Testis (tissue), 2 donors: ENCODE data around the gene PAMR1.
A peak's percentile ranks its signal among the peaks of the same experiment; 100 is the strongest.

ENCODE experiments used
- CTCF ChIP-seq, 3 experiments: fragments of 450-650 bp in 2 of 3; fragments of 200-600 bp in 1 of 3; sonication (generic) in 1 of 3; IDR thresholded peaks; one replicate each; pipeline ENCODE4 v1.5.1; 2016 to 2019; ENCODE audit warnings: antibody characterized with exemption in 3 of 3, mild to moderate bottlenecking in 2 of 3, moderate library complexity in 1 of 3
- POLR2A ChIP-seq: fragments of 450-650 bp; IDR thresholded peaks from one replicate; pipeline ENCODE4 v1.6.1; 2017; ENCODE audit warnings: antibody characterized with exemption, mild to moderate bottlenecking, moderate library complexity

- peak; percentile 9 to 92 (median 74) for TF ChIP-seq CTCF (IDR thresholded peaks at IDR 0.05)
- no peak for TF ChIP-seq POLR2A
These were observed 39.6 kb downstream of the PAMR1 start for GRCh38 chr11:35485656-35486322.
